ENCODE data around the gene MBD3L4.
"Not testable (repeated sequence)": the region's sequence is repeated elsewhere in the genome, so short reads cannot be mapped to it uniquely, and the experiment has no call there.

MBD3L4 gene

DNA sequence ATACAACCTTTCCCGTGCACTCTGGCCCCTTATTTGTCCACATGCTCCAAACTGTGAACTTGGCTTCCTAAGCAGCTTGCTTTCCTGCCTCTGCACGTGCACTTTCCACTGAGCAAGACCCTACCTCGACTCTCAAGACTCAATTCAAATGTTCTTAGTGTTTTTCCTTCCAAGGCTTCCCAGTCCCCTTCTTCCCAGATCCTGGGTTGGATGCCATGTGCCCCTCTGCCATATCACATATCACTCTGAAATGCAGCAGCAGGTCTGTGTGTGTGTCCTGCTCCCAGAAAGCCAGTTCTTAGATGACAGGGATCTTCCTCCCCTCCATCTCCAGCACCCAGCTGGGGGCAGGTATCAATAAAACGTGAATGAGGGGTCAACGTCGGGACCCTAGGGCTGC, 32.6 kb upstream of the MBD3L4 start:
- Histone ChIP-seq H3K9me3 (ENCODE audit: control extremely low read depth in 1 of 5, control insufficient read depth in 4 of 5, insufficient read depth in 2 of 5, low read depth in 1 of 5, low read length in 4 of 5) (peaks cover 1 to 42% (median 34%) of the 10 kb centered on the region in 5 experiments), H3K27ac (ENCODE audit: insufficient read depth in 1 of 2, low read depth in 1 of 2, low read length in 2 of 2, poor library complexity in 1 of 2, severe bottlenecking in 2 of 2) (no peak overlapping the region), H3K4me1 (ENCODE audit: control extremely low read depth in 1 of 4, control insufficient read depth in 4 of 4, insufficient read depth in 4 of 4, low read length in 3 of 4) (peaks cover 5 to 13% (median 10%) of the 10 kb centered on the region in 4 experiments), H3K4me3 (ENCODE audit: control insufficient read depth in 1 of 7, extremely low read depth in 1 of 7, insufficient read depth in 4 of 7, low read depth in 2 of 7, low read length in 6 of 7) (no peak overlapping the region), H3K27me3 (replicated peaks in 2 of 5; ENCODE audit: control insufficient read depth in 4 of 5, insufficient read depth in 5 of 5, low read length in 4 of 5) (no peaks in the 10 kb centered on the region), H3K36me3 (ENCODE audit: control insufficient read depth in 4 of 4, insufficient read depth in 4 of 4, low read length in 3 of 4) (peaks cover 23 to 65% (median 53%) of the 10 kb centered on the region in 4 experiments)
- POLR2A ChIA-PET = no interaction called here
- WGBS (ENCODE audit: insufficient coverage) = 100% methylated on average over 3 of the region's 6 CpGs
- CTCF ChIA-PET = no interaction called here
- DNase-seq = no peak

DNA sequence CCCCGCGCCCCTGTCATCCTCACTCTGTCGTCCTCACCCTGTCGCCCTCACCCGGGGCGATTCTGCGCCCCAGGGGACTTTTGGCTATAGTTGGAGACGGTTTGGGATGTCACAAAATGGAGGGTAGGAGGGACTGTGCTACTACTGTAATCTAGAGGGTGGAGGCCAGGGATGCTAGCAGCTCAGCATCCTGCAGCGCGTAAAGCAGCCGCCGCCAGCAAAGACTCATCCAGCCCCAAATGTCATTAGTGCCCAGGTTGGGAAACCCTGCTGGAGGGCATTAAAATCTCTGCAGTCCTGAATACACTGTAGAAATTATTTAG, 29.9 kb upstream of the MBD3L4 start:
- POLR2A ChIA-PET = interaction anchor here (0.8 to 1.4 kb wide), 2 partner anchors 17 to 21 kb away, joined by 3 to 6 read pairs; no protein-coding TSS in a partner anchor
- Histone ChIP-seq H3K27ac (ENCODE audit: insufficient read depth in 1 of 2, low read depth in 1 of 2, low read length in 2 of 2, poor library complexity in 1 of 2, severe bottlenecking in 2 of 2) (peak overlapping the region; percentile 64 to 89), H3K36me3 (ENCODE audit: control insufficient read depth in 4 of 4, insufficient read depth in 4 of 4, low read length in 3 of 4) (peaks cover 10 to 39% (median 27%) of the 10 kb centered on the region in 4 experiments), H3K4me1 (ENCODE audit: control extremely low read depth in 1 of 4, control insufficient read depth in 4 of 4, insufficient read depth in 4 of 4, low read length in 3 of 4) (peaks cover 5 to 13% (median 10%) of the 10 kb centered on the region in 4 experiments), H3K27me3 (replicated peaks in 2 of 5; ENCODE audit: control insufficient read depth in 4 of 5, insufficient read depth in 5 of 5, low read length in 4 of 5) (no peaks in the 10 kb centered on the region), H3K9me3 (ENCODE audit: control extremely low read depth in 1 of 5, control insufficient read depth in 4 of 5, insufficient read depth in 2 of 5, low read depth in 1 of 5, low read length in 4 of 5) (peaks cover 0 to 17% (median 13%) of the 10 kb centered on the region in 5 experiments), H3K4me3 (ENCODE audit: control insufficient read depth in 1 of 7, extremely low read depth in 1 of 7, insufficient read depth in 4 of 7, low read depth in 2 of 7, low read length in 6 of 7) (peak overlapping the region; percentile 90 to 98 (median 97))
- CTCF ChIA-PET = interaction anchor here (0.6 to 1.4 kb wide), 3 partner anchors 15 to 950 kb away, joined by 3 read pairs; no protein-coding TSS in a partner anchor
- no peak for DNase-seq
- WGBS (ENCODE audit: insufficient coverage) = 0% methylated on average over 4 of the region's 12 CpGs

DNA sequence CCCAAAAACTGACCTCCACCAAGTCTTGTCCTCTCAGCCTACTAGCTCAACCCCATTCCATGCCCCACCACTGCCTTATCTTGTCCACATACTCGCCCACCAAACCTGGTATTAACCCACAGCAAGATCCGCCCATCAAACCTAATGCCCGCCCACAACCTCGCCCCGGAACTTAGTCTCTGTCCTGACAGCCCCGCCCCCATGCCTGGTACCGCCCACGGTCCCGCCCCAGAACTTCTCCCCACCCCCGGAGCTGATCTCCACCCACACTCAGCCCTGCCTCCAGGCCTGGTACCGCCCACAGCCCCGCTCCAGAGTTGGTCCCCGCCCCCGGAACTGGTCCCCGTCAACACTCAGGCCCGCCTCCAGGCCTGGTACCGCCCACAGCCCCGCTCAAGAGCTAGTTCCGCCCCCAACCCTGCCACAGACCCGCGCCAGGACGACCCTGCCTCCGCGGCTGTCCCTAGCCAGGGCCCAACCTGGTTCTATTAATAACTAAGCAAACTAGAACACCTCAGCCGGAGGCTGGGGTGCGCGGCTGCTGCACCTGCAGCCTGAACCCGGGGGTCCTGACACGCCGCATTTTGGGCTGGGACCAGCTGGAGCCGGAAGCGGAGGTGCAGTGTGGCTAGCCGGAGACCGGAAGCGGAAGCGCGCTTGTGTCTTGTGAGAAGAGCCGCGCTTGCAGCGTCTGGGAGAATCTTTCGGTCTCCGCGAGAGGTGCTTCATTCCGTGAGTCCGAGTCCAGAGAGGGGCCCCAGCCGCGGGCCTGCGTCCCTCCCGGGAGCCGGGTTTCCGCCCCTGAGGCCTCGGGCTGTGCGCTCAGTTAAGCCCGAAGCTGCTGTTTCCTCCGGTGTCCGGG, 29.3 kb upstream of the MBD3L4 start, which contains the start of gene ZNF557:
ZNF557 (plus strand) TSS at position 662 of the 862 bp plus-strand sequence. CDS start 5,372 bp downstream, outside the sequence.
- Histone ChIP-seq H3K4me1 (ENCODE audit: control extremely low read depth in 1 of 4, control insufficient read depth in 4 of 4, insufficient read depth in 4 of 4, low read length in 3 of 4) (peaks cover 5 to 13% (median 10%) of the 10 kb centered on the region in 4 experiments), H3K36me3 (ENCODE audit: control insufficient read depth in 4 of 4, insufficient read depth in 4 of 4, low read length in 3 of 4) (peaks cover 10 to 33% (median 22%) of the 10 kb centered on the region in 4 experiments), H3K27ac (ENCODE audit: insufficient read depth in 1 of 2, low read depth in 1 of 2, low read length in 2 of 2, poor library complexity in 1 of 2, severe bottlenecking in 2 of 2) (peak within 1 kb of the TSS; percentile 64 to 89), H3K27me3 (replicated peaks in 2 of 5; ENCODE audit: control insufficient read depth in 4 of 5, insufficient read depth in 5 of 5, low read length in 4 of 5) (no peaks in the 10 kb centered on the region), H3K9me3 (ENCODE audit: control extremely low read depth in 1 of 5, control insufficient read depth in 4 of 5, insufficient read depth in 2 of 5, low read depth in 1 of 5, low read length in 4 of 5) (peaks cover 0 to 16% (median 11%) of the 10 kb centered on the region in 5 experiments), H3K4me3 (ENCODE audit: control insufficient read depth in 1 of 7, extremely low read depth in 1 of 7, insufficient read depth in 4 of 7, low read depth in 2 of 7, low read length in 6 of 7) (peak within 1 kb of the TSS; percentile 90 to 98 (median 97))
- POLR2A ChIA-PET = interaction anchor here (0.8 to 1.4 kb wide), 2 partner anchors 18 to 22 kb away, joined by 3 to 6 read pairs; no protein-coding TSS in a partner anchor
- WGBS (ENCODE audit: insufficient coverage) = 0% methylated on average over 39 of the region's 56 CpGs
- CTCF ChIA-PET = interaction anchor here (0.6 to 1.4 kb wide), 3 partner anchors 15 to 951 kb away, joined by 3 read pairs; no protein-coding TSS in a partner anchor
- DNase-seq = peak; percentile 98 to 99 (median 99)

DNA sequence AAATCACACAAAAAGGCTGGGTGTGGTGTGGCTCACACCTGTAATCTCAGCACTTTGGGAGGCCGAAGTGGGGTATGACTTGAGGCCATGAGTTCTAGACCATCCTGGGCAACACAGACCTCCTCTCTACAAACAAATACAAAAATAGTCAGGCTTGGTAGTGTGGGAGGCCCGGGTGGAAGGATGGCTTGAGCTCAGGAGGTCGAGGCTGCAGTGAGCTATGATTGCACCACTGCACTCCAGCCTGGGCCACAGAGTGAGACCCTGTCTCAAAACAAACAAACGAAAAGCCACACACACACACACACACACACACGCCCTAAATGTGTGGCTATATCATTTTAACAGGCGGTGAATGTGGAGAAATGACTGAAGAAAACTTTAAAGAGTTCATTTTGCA, 28.6 kb upstream of the MBD3L4 start:
- Histone ChIP-seq H3K27ac (ENCODE audit: insufficient read depth in 1 of 2, low read depth in 1 of 2, low read length in 2 of 2, poor library complexity in 1 of 2, severe bottlenecking in 2 of 2) (no peak overlapping the region), H3K4me1 (ENCODE audit: control extremely low read depth in 1 of 4, control insufficient read depth in 4 of 4, insufficient read depth in 4 of 4, low read length in 3 of 4) (peaks cover 5 to 13% (median 10%) of the 10 kb centered on the region in 4 experiments), H3K27me3 (replicated peaks in 2 of 5; ENCODE audit: control insufficient read depth in 4 of 5, insufficient read depth in 5 of 5, low read length in 4 of 5) (no peaks in the 10 kb centered on the region), H3K4me3 (ENCODE audit: control insufficient read depth in 1 of 7, extremely low read depth in 1 of 7, insufficient read depth in 4 of 7, low read depth in 2 of 7, low read length in 6 of 7) (peak overlapping the region in 4 of 7 experiments; percentile 30 to 97 (median 52)), H3K9me3 (ENCODE audit: control extremely low read depth in 1 of 5, control insufficient read depth in 4 of 5, insufficient read depth in 2 of 5, low read depth in 1 of 5, low read length in 4 of 5) (peaks cover 0 to 13% (median 9%) of the 10 kb centered on the region in 5 experiments), H3K36me3 (ENCODE audit: control insufficient read depth in 4 of 4, insufficient read depth in 4 of 4, low read length in 3 of 4) (peaks cover 8 to 26% (median 17%) of the 10 kb centered on the region in 4 experiments)
- POLR2A ChIA-PET = interaction anchor here (1.4 kb wide), 1 partner anchor 23 kb away, joined by 6 read pairs; no protein-coding TSS in a partner anchor
- no CpG with 5 or more reads among the region's 6 CpGs for WGBS (ENCODE audit: insufficient coverage)
- no peak for DNase-seq
- CTCF ChIA-PET = interaction anchor here (0.6 to 1.4 kb wide), 2 partner anchors 16 to 106 kb away, joined by 3 read pairs; no protein-coding TSS in a partner anchor

DNA sequence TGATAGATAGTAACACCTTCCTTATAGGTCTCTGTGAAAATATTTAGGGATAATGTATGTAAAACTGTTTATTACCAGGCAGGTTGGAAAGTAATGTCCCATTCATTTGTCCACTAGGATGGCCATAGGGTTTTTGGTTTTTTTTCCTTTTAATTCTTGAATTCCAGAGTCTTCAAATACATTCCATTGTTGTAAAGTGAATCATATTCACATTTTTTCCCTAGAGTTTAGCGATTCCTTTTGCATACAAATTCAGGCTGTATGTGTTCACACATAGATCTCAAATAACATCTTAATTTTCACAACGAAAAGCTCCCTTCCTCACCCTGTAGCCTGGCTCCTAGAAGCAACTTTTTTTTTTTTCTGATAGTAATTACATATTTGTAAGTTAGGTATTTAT, 27.7 kb upstream of the MBD3L4 start:
- no CpG with 5 or more reads among the region's 2 CpGs for WGBS (ENCODE audit: insufficient coverage)
- ChIA-PET POLR2A (no interaction called here), CTCF (interaction anchor here (0.7 kb wide), 1 partner anchor 62 kb away, joined by 3 read pairs; no protein-coding TSS in a partner anchor)
- no peak for DNase-seq
- H3K9me3 ChIP-seq (ENCODE audit: control extremely low read depth in 1 of 5, control insufficient read depth in 4 of 5, insufficient read depth in 2 of 5, low read depth in 1 of 5, low read length in 4 of 5) = peaks cover 0 to 4% (median 4%) of the 10 kb centered on the region in 5 experiments
- peaks cover 5 to 13% (median 10%) of the 10 kb centered on the region in 4 experiments for H3K4me1 ChIP-seq (ENCODE audit: control extremely low read depth in 1 of 4, control insufficient read depth in 4 of 4, insufficient read depth in 4 of 4, low read length in 3 of 4)
- H3K27me3 ChIP-seq (replicated peaks in 2 of 5; ENCODE audit: control insufficient read depth in 4 of 5, insufficient read depth in 5 of 5, low read length in 4 of 5) = no peaks in the 10 kb centered on the region
- peaks cover 5 to 18% (median 11%) of the 10 kb centered on the region in 4 experiments for H3K36me3 ChIP-seq (ENCODE audit: control insufficient read depth in 4 of 4, insufficient read depth in 4 of 4, low read length in 3 of 4)
- no peak overlapping the region for H3K27ac ChIP-seq (ENCODE audit: insufficient read depth in 1 of 2, low read depth in 1 of 2, low read length in 2 of 2, poor library complexity in 1 of 2, severe bottlenecking in 2 of 2)
- no peak overlapping the region for H3K4me3 ChIP-seq (ENCODE audit: control insufficient read depth in 1 of 7, extremely low read depth in 1 of 7, insufficient read depth in 4 of 7, low read depth in 2 of 7, low read length in 6 of 7)

DNA sequence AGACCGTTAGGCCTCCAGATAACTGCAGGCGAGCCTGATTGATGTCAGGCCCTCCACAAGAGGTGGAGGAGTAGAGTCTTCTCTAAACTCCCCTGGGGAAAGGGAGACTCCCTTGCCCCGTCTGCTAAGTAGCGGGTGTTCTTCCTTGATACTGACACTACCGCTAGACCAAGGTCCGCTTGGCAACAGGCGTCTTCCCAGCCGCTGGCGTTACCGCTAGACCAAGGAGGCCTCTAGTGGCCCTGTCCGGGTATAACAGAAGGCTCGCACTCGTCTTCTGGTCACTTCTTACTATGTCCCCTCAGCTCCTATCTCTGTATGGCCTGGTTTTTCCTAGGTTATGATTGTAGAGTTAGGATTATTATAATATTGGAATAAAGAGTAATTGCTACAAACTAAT, 27.1 kb upstream of the MBD3L4 start:
- DNase-seq = peak in 2 of 3 donors; percentile 48 to 60
- POLR2A ChIA-PET = not testable (repeated sequence)

More for the DNA sequence above, 27.1 kb upstream of the MBD3L4 start:
- H3K27ac ChIP-seq (ENCODE audit: insufficient read depth in 1 of 2, low read depth in 1 of 2, low read length in 2 of 2, poor library complexity in 1 of 2, severe bottlenecking in 2 of 2); H3K4me3 ChIP-seq (ENCODE audit: control insufficient read depth in 1 of 7, extremely low read depth in 1 of 7, insufficient read depth in 4 of 7, low read depth in 2 of 7, low read length in 6 of 7); H3K9me3 ChIP-seq (ENCODE audit: control extremely low read depth in 1 of 5, control insufficient read depth in 4 of 5, insufficient read depth in 2 of 5, low read depth in 1 of 5, low read length in 4 of 5); H3K27me3 ChIP-seq (replicated peaks in 2 of 5; ENCODE audit: control insufficient read depth in 4 of 5, insufficient read depth in 5 of 5, low read length in 4 of 5): not testable (repeated sequence)
- Histone ChIP-seq H3K36me3 (ENCODE audit: control insufficient read depth in 4 of 4, insufficient read depth in 4 of 4, low read length in 3 of 4) (peaks cover 0 to 12% (median 5%) of the 10 kb centered on the region in 4 experiments), H3K4me1 (ENCODE audit: control extremely low read depth in 1 of 4, control insufficient read depth in 4 of 4, insufficient read depth in 4 of 4, low read length in 3 of 4) (peaks cover 5 to 13% (median 10%) of the 10 kb centered on the region in 4 experiments)
- CTCF ChIA-PET = interaction anchor here (0.7 kb wide), 1 partner anchor 61 kb away, joined by 3 read pairs; no protein-coding TSS in a partner anchor
- WGBS (ENCODE audit: insufficient coverage) = 82% methylated on average over 10 of the region's 13 CpGs
